ENCODE data around the gene PCNX4. TPM values are rescaled to one million over a fixed set of nuclear protein-coding genes. Genes with fewer than 3 reads are reported as not detected.

The PCNX4 gene
- total RNA-seq, 2 donors from 2014 or later, result 49.9 to 136 TPM

DNA sequence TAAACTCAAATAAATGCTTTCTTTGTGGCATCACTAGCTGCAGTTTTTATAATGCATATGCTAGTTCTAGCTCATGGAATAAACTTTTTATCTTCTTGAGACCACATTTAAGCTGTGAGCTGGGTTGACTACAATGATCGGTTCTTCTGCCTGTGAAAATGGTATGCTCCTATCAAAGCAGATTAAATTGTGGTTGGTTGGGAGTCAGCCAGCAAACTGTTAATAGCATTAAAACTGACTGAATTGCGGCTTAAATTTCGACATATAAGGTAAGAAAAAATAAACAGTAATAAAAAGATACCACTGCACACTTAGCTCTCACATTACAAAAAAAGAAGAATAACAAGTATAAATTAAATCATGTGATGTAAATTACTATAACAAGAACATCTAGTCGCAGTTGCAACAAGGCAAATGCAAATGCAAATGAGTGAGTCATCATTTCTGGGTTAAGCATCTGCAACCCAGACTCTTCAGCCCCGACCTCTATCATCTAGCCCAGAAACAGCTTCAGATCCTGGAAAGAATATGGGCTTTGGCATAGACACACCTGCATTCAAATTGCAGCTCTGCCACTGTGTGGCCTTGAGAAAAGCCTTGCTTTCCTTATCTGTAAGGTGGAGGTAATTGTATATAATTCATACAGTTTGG is 93.3 kb downstream of the PCNX4 start:
- no peak overlapping the region for H3K4me3 ChIP-seq
- H3K4me1 ChIP-seq (replicated peaks), result no peaks in the 10 kb centered on the region
- intact Hi-C loops (cut with DNase I), result loop anchor here (5.0 kb wide), 2 partner anchors 218 to 372 kb away; no protein-coding TSS in a partner anchor
- 37% methylated on average over 5 of the region's 5 CpGs for WGBS
- H3K36me3 ChIP-seq, result no peaks in the 10 kb centered on the region
- H3K27ac ChIP-seq, result no peak overlapping the region
- no peak for TF ChIP-seq CTCF (IDR thresholded peaks at IDR 0.05)
- TF ChIP-seq POLR2A (IDR thresholded peaks at IDR 0.05), result no peak
- no peaks in the 10 kb centered on the region for H3K9me3 ChIP-seq
- H3K27me3 ChIP-seq (replicated peaks; ENCODE audit: insufficient read depth), result no peaks in the 10 kb centered on the region
- no peak for DNase-seq (ENCODE audit: low spot score)

DNA sequence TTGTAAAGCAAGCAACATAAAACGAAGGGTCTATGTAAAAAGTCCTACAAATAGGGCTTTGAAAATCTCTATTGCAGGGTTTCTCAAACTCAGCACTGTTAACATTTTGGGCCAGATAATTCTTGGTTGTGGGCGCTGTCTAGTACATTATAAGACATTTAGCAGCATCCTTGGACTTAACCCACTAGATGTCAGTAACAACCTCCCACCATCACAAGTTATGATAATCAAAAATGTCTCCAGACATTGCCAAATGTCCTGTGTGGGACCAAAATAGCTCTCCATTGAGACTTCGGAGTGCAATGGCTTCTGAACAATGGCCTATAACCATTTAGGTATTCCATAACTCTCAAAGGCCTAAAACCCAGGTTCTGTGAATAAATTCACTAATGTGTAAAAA is 96.4 kb downstream of the PCNX4 start:
- Histone ChIP-seq H3K27me3 (replicated peaks; ENCODE audit: insufficient read depth) (no peaks in the 10 kb centered on the region), H3K9me3 (no peaks in the 10 kb centered on the region), H3K4me3 (no peak overlapping the region), H3K4me1 (replicated peaks) (no peaks in the 10 kb centered on the region), H3K27ac (no peak overlapping the region), H3K36me3 (no peaks in the 10 kb centered on the region)
- DNase-seq (ENCODE audit: low spot score), result no peak
- TF ChIP-seq CTCF (IDR thresholded peaks at IDR 0.05) (no peak), POLR2A (IDR thresholded peaks at IDR 0.05) (no peak), POLR2AphosphoS5 (IDR thresholded peaks at IDR 0.05) (no peak)
- 61% methylated on average over 3 of the region's 3 CpGs for WGBS
- intact Hi-C loops (cut with DNase I), result loop anchor here (5.0 kb wide), 1 partner anchor 369 kb away; no protein-coding TSS in a partner anchor

DNA sequence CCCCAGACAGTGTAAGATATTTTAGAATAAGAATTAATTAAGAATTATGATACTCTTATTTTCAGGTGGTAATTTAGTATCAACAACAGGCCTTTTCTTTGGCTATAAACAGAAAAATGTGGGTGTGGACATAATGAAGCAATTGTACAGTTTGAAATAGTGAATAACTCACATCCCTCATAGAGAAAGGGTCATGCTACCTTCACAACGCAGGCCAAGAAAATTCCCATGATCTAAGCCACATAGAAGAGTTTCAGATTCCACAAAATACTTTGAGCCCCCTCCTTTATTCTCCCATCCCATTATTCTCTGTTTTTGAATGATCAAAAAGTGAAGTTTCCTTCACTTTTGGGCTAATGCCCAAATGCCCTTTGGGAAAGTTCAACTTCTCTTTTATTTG is 97.0 kb downstream of the PCNX4 start:
- H3K4me3 ChIP-seq, result no peak overlapping the region
- no peak for TF ChIP-seq CTCF (IDR thresholded peaks at IDR 0.05)
- TF ChIP-seq POLR2AphosphoS5 (IDR thresholded peaks at IDR 0.05), result no peak
- TF ChIP-seq POLR2A (IDR thresholded peaks at IDR 0.05), result no peak
- 61% methylated on average over 1 of the region's 1 CpG for WGBS
- intact Hi-C loops (cut with DNase I), result loop anchor here (5.0 kb wide), 1 partner anchor 369 kb away; no protein-coding TSS in a partner anchor
- H3K36me3 ChIP-seq, result no peaks in the 10 kb centered on the region
- no peaks in the 10 kb centered on the region for H3K4me1 ChIP-seq (replicated peaks)
- no peaks in the 10 kb centered on the region for H3K27me3 ChIP-seq (replicated peaks; ENCODE audit: insufficient read depth)
- no peak overlapping the region for H3K27ac ChIP-seq
- no peaks in the 10 kb centered on the region for H3K9me3 ChIP-seq
- DNase-seq (ENCODE audit: low spot score), result no peak

DNA sequence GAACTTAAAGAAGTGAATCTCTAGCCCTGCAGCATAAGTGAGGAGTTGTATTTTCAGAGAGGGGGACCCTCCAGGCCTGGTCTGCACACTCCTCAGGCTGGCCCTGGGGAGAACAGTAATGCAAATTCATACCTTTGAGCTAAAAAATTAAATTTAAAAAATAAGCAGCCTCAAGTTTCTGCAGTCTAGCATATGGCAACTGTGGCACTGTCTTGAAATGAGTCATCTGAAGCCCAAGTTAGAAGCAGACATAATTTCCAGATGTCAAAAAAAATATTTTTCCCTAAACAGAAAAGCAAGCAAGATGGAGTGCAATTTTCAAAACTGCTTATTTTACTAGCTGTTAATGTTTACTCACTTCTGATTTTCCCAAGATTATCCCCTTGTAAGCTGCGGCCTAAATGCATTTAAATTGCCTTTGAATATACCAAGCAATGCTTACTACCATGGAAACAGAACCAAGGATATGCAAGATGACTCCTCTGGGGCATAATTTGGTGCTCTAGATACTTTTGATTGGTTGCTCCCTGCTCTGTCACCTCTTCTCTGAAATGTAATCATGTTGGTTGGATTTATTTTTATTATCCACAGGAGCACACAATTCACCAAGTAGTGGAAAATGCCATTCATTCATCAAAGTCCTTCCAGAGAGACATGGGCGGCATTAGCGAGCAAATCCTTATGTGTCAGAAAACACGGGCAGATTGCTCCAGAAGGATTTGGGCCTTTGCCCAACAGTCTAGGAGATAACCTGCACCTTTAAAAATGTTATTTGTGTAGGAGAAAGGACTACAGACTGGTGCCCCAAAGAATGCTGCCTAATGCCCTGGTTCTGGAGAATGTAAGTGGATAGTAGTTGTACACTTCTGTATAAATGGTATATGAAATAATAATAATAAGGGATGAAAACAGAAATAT is 98.5 kb downstream of the PCNX4 start:
- TF ChIP-seq CTCF (IDR thresholded peaks at IDR 0.05) (no peak), POLR2A (IDR thresholded peaks at IDR 0.05) (no peak), POLR2AphosphoS5 (IDR thresholded peaks at IDR 0.05) (no peak)
- 68% methylated on average over 4 of the region's 4 CpGs for WGBS
- Histone ChIP-seq H3K9me3 (no peaks in the 10 kb centered on the region), H3K4me1 (replicated peaks) (no peaks in the 10 kb centered on the region), H3K27ac (no peak overlapping the region), H3K36me3 (no peaks in the 10 kb centered on the region), H3K27me3 (replicated peaks; ENCODE audit: insufficient read depth) (no peaks in the 10 kb centered on the region), H3K4me3 (no peak overlapping the region)
- no peak for DNase-seq (ENCODE audit: low spot score)
- intact Hi-C loops (cut with DNase I), result loop anchor here (5.0 kb wide), 1 partner anchor 367 kb away; no protein-coding TSS in a partner anchor

Data from prostate gland (tissue), 2 donors.